GM23248 (cell line): ENCODE data around the gene PCMTD2. TPM values are rescaled to one million over a fixed set of nuclear protein-coding genes. Genes with fewer than 3 reads are reported as not detected.

ENCODE experiments used
- DNase-seq: peaks from one replicate; pipeline ENCODE4 v3.0.0-alpha.2; 2015
- H2AFZ ChIP-seq: fragments of 200-600 bp; sonication (generic); 2 replicates; pipeline ENCODE4 v1.6.1; 2016; ENCODE audit warnings: antibody characterized with exemption
- H3F3A ChIP-seq: fragments of 200-600 bp; sonication (generic); 2 replicates; pipeline ENCODE4 v1.6.1; 2016; ENCODE audit warnings: mild to moderate bottlenecking, antibody characterized with exemption, mixed run types; ENCODE audit not compliant: insufficient read depth
- H3K27ac ChIP-seq: fragments of 200-600 bp; sonication (generic); 2 replicates; pipeline ENCODE4 v1.5.1; 2016; ENCODE audit warnings: mild to moderate bottlenecking
- H3K27me3 ChIP-seq: fragments of 200-600 bp; sonication (generic); replicated peaks from 2 replicates; pipeline ENCODE4 v1.6.1; 2016; ENCODE audit warnings: mild to moderate bottlenecking; ENCODE audit not compliant: insufficient read depth
- H3K36me3 ChIP-seq: fragments of 200-600 bp; sonication (generic); 2 replicates; pipeline ENCODE4 v1.6.1; 2016; ENCODE audit warnings: low read depth, mild to moderate bottlenecking
- H3K4me1 ChIP-seq: fragments of 200-600 bp; sonication (generic); 2 replicates; pipeline ENCODE4 v1.6.1; 2016; ENCODE audit warnings: mild to moderate bottlenecking; ENCODE audit not compliant: insufficient read depth
- H3K4me2 ChIP-seq: fragments of 200-600 bp; sonication (generic); one replicate; pipeline ENCODE4 v1.6.1; 2016; ENCODE audit warnings: mild to moderate bottlenecking; ENCODE audit not compliant: unreplicated experiment
- H3K4me3 ChIP-seq: fragments of 200-600 bp; sonication (generic); 2 replicates; pipeline ENCODE4 v1.5.1; 2016; ENCODE audit warnings: mild to moderate bottlenecking
- H3K79me2 ChIP-seq: fragments of 200-600 bp; sonication (generic); 2 replicates; pipeline ENCODE4 v1.6.1; 2016; ENCODE audit warnings: mild to moderate bottlenecking; ENCODE audit not compliant: insufficient read depth
- H3K9ac ChIP-seq: fragments of 200-600 bp; sonication (generic); 2 replicates; pipeline ENCODE4 v1.6.1; 2016; ENCODE audit warnings: mild to moderate bottlenecking
- H3K9me2 ChIP-seq: fragments of 200-600 bp; sonication (generic); 2 replicates; pipeline ENCODE4 v1.6.1; 2016; ENCODE audit warnings: mixed run types, mild to moderate bottlenecking, moderate library complexity; ENCODE audit not compliant: insufficient read depth
- H3K9me3 ChIP-seq: fragments of 200-600 bp; sonication (generic); one replicate; pipeline ENCODE4 v1.6.1; 2017; ENCODE audit warnings: low read depth
- H4K20me1 ChIP-seq: fragments of 200-600 bp; sonication (generic); 2 replicates; pipeline ENCODE4 v1.6.0; 2016; ENCODE audit not compliant: insufficient read depth
- EZH2 ChIP-seq: fragments of 200-600 bp; sonication (generic); IDR thresholded peaks from 2 replicates; pipeline ENCODE4 v1.6.1; 2018; ENCODE audit warnings: antibody characterized with exemption, mild to moderate bottlenecking; ENCODE audit not compliant: insufficient read depth, poor library complexity, severe bottlenecking
- EZH2phosphoT487 ChIP-seq: fragments of 200-600 bp; sonication (generic); IDR thresholded peaks from 2 replicates; pipeline ENCODE4 v1.6.1; 2018; ENCODE audit warnings: antibody characterized with exemption, moderate library complexity, mild to moderate bottlenecking, low read depth; ENCODE audit not compliant: insufficient read depth
- WGBS, 2 experiments: methylation state at CpG; one replicate each; pipeline ENCODE4 v1.1.6; 2015 to 2017; ENCODE audit warnings: low lambda C conversion rate in 2 of 2, low coverage in 1 of 2; ENCODE audit errors: missing lambda C conversion rate in 2 of 2; 5-methylcytosine and 5-hydroxymethylcytosine counted together
- in situ Hi-C: fragments of 300-500 bp; cut with MboI; formaldehyde crosslinking; loops from 2 replicates; pipeline ENCODE4 v1.15.0; 2020
- polyA plus RNA-seq: library from polyadenylated mRNA; unstranded; fragments of >200 nt; fragmentation: Nextera tagmentation; extraction: Ambion mirVana; gene quantifications from 2 replicates; pipeline ENCODE4 v1.2.1, GENCODE V29; 2016
- total RNA-seq: library from RNA; depleted of rRNA; stranded (reverse); fragments of >200 nt; shearing (Covaris generic); gene quantifications from 2 replicates; pipeline ENCODE4 v1.2.3, GENCODE V29; 2014

The PCMTD2 gene
- total and polyA plus RNA-seq, 2 experiments from 2014 or later = 21.1 to 34.3 TPM

- Histone ChIP-seq H4K20me1 (no peaks in the 10 kb centered on the region), H3K27me3 (peaks cover 28% of the 10 kb centered on the region), H3K27ac (no peak overlapping the region), H3K9ac (no peak overlapping the region), H3K4me2 (no peak overlapping the region), H3K9me2 (no peaks in the 10 kb centered on the region), H3K4me1 (peaks cover 3% of the 10 kb centered on the region; the same call in 1 of the 2 replicates), H3K36me3 (no peaks in the 10 kb centered on the region), H3F3A (no peaks in the 10 kb centered on the region), H3K9me3 (no peaks in the 10 kb centered on the region), H3K79me2 (peaks cover 26% of the 10 kb centered on the region), H2AFZ (no peak overlapping the region), H3K4me3 (no peak overlapping the region)
- no peak for TF ChIP-seq EZH2
- TF ChIP-seq EZH2phosphoT487 = no peak
- WGBS, 2 experiments = 85 to 86% methylated on average over 4 of the region's 4 CpGs
- DNase-seq = no peak
- in situ Hi-C loops = no loop called here
These were observed 2.1 kb upstream of the PCMTD2 start for GRCh38 chr20:64253443-64253842.

GRCh38 chr20:64254156-64254555 lies 1.4 kb upstream of the PCMTD2 start:
- 84 to 88% methylated on average over 5 of the region's 5 CpGs for WGBS, 2 experiments
- H3K9me3 ChIP-seq = no peaks in the 10 kb centered on the region

GRCh38 chr20:64254571-64255360 lies 782 bp upstream of the PCMTD2 start:
- no peak for DNase-seq
- H3K4me2 ChIP-seq = peak overlapping the region; percentile 72
- peak overlapping the region; percentile 28; the same call in 1 of the 2 replicates for H3K27ac ChIP-seq

More at GRCh38 chr20:64254156-64254555, 1.4 kb upstream of the PCMTD2 start:
- Histone ChIP-seq H3K4me2 (no peak overlapping the region), H3F3A (no peaks in the 10 kb centered on the region), H3K4me1 (peaks cover 3% of the 10 kb centered on the region; the same call in 1 of the 2 replicates), H3K36me3 (no peaks in the 10 kb centered on the region), H2AFZ (no peak overlapping the region), H3K9ac (no peak overlapping the region), H3K27me3 (peaks cover 24% of the 10 kb centered on the region; the same call in 1 of the 2 replicates), H3K27ac (no peak overlapping the region), H4K20me1 (no peaks in the 10 kb centered on the region), H3K79me2 (peaks cover 33% of the 10 kb centered on the region), H3K9me2 (no peaks in the 10 kb centered on the region), H3K4me3 (no peak overlapping the region)
- TF ChIP-seq EZH2phosphoT487 (no peak), EZH2 (no peak)
- in situ Hi-C loops = no loop called here
- DNase-seq = no peak

GRCh38 chr20:64256282-64256935 lies 861 bp downstream of the PCMTD2 start:
- H3K27me3 ChIP-seq = 0 out of 2 replicates have a peak, but pooled peaks cover 3% of the 10 kb centered on the region
- no peaks in the 10 kb centered on the region for H3K36me3 ChIP-seq
- H3K27ac ChIP-seq = peak overlapping the region; percentile 44
- H4K20me1 ChIP-seq = no peaks in the 10 kb centered on the region
- peak overlapping the region; percentile 90 for H3K4me3 ChIP-seq
- WGBS, 2 experiments = 20 to 25% methylated on average over 15 of the region's 15 CpGs
- DNase-seq = peak; percentile 43
- in situ Hi-C loops = no loop called here
- no peaks in the 10 kb centered on the region for H3K9me2 ChIP-seq
- TF ChIP-seq EZH2 = no peak
- TF ChIP-seq EZH2phosphoT487 = no peak
- no peaks in the 10 kb centered on the region for H3K9me3 ChIP-seq
- H3K4me2 ChIP-seq = peak overlapping the region; percentile 88
- H3F3A ChIP-seq = no peaks in the 10 kb centered on the region
- peaks cover 42% of the 10 kb centered on the region for H3K79me2 ChIP-seq
- H2AFZ ChIP-seq = peak overlapping the region; percentile 83
- H3K9ac ChIP-seq = peak overlapping the region; percentile 83
- H3K4me1 ChIP-seq = peaks cover 10% of the 10 kb centered on the region

More at GRCh38 chr20:64254571-64255360, 782 bp upstream of the PCMTD2 start:
- in situ Hi-C loops = no loop called here
- Histone ChIP-seq H3K27me3 (peaks cover 18% of the 10 kb centered on the region; the same call in 1 of the 2 replicates), H3F3A (no peaks in the 10 kb centered on the region), H3K9me3 (no peaks in the 10 kb centered on the region), H3K9ac (peak overlapping the region; percentile 83), H4K20me1 (no peaks in the 10 kb centered on the region), H3K79me2 (peaks cover 39% of the 10 kb centered on the region), H3K4me1 (peaks cover 3% of the 10 kb centered on the region; the same call in 1 of the 2 replicates), H3K36me3 (no peaks in the 10 kb centered on the region), H3K4me3 (peak overlapping the region; percentile 90), H3K9me2 (no peaks in the 10 kb centered on the region), H2AFZ (peak overlapping the region; percentile 90)
- no peak for TF ChIP-seq EZH2phosphoT487
- TF ChIP-seq EZH2 = no peak
- WGBS, 2 experiments = 70 to 73% methylated on average over 27 to 28 of the region's 28 CpGs
